ENCODE data around the gene TMEM181. TPM values are rescaled to one million over a fixed set of nuclear protein-coding genes. Genes with fewer than 3 reads are reported as not detected.
"Not testable (repeated sequence)": the region's sequence is repeated elsewhere in the genome, so short reads cannot be mapped to it uniquely, and the experiment has no call there.

TMEM181 gene
- polyA plus RNA-seq, 1 donor = 38.5 TPM

DNA sequence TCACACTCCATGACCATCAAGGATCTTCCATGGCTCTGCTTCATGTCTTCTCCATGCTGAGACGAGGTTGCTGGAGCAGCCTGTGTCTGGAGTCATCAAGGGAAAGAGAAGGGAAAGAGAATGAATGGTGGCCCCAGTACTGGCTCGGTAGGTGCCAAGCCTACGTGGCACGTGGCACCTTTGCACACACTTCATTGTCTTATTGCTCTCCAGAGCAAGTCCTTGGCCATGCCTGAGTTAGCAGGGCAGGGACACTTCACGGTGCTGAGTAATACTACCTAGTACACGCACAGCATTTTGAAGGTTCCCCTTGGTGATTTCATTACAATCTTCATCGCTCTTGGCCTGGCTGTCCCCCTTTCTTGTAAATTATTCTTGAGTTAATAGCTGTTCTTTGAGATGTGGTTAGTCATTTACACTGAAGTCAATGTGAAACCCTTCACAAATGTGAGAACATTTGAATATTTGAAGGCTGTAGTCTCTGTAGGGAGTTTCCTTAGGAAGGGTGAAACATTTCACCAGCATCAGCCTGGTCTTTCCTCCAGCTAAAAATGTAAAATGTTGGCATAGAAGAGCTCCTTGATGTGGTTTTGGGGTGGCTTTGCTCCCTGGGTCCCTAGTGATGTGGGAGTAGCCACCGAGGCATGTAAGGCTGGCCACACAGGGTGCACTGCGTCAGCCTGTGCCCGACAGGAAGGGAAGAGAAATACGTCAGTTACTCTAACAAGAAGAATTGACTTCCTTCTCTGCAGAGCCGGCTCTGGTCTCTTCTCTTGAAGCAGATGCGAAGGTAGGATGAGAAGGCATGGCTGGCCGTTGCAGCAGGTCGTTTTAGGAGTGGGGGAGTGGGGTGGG, 89.6 kb downstream of the TMEM181 start, which contains the start of gene SYTL3:
Gene SYTL3, plus strand, starts transcription at position 766 of the 855 bp plus-strand sequence. CDS start 13,215 bp downstream, outside the sequence.
- H3K36me3 ChIP-seq (ENCODE audit: control insufficient read depth, insufficient read depth, low read length) = no peaks in the 10 kb centered on the region
- H3K4me3 ChIP-seq (ENCODE audit: low read length) = no peak within 1 kb of the TSS
- H3K27me3 ChIP-seq (ENCODE audit: control insufficient read depth, insufficient read depth, low read length) = no peaks in the 10 kb centered on the region
- H3K27ac ChIP-seq (ENCODE audit: low read length) = no peak within 1 kb of the TSS
- H3K9me3 ChIP-seq (ENCODE audit: control insufficient read depth, low read depth, low read length) = no peaks in the 10 kb centered on the region
- peaks cover 12% of the 10 kb centered on the region for H3K4me1 ChIP-seq (ENCODE audit: control insufficient read depth, insufficient read depth, low read length)
- WGBS (ENCODE audit: insufficient coverage, low lambda C conversion rate) = 74% methylated on average over 5 of the region's 15 CpGs
- DNase-seq = peak in 1 of 2 donors; percentile 18

DNA sequence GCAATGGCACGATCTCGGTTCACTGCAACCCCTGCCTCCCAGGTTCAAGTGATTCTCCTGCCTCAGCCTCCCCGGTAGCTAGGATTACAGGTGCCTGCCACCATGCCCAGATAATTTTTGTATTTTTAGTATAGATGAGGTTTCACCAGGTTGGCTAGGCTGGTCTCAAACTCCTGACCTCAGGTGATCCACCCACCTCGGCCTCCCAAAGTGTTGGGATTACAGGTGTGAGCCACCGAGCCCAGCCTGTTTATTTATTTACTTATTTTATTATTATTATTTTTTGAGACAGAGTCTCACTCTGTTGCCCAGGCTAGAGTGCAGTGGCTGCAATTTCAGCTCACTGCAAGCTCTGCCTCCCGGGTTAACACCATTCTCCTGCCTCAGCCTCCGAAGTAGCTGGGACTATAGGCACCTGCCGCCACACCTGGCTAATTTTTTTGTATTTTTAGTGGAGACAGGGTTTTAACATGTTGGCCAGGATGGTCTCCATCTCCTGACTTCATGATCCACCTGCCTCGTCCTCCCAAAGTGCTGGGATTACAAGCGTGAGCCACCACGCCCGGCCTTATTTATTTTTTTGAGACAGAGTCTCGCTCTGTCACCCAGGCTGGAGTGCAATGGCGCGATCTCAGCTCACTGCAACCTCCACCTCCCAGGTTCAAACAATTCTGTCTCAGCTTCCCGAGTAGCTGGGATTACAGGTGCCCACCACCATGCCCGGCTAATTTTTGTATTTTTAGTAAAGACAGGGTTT, 92.3 kb downstream of the TMEM181 start:
- not testable (repeated sequence) for H3K4me3 ChIP-seq (ENCODE audit: low read length); H3K27ac ChIP-seq (ENCODE audit: low read length); H3K36me3 ChIP-seq (ENCODE audit: control insufficient read depth, insufficient read depth, low read length); H3K4me1 ChIP-seq (ENCODE audit: control insufficient read depth, insufficient read depth, low read length); H3K27me3 ChIP-seq (ENCODE audit: control insufficient read depth, insufficient read depth, low read length); DNase-seq; H3K9me3 ChIP-seq (ENCODE audit: control insufficient read depth, low read depth, low read length)
- no CpG with 5 or more reads among the region's 17 CpGs for WGBS (ENCODE audit: insufficient coverage, low lambda C conversion rate)

DNA sequence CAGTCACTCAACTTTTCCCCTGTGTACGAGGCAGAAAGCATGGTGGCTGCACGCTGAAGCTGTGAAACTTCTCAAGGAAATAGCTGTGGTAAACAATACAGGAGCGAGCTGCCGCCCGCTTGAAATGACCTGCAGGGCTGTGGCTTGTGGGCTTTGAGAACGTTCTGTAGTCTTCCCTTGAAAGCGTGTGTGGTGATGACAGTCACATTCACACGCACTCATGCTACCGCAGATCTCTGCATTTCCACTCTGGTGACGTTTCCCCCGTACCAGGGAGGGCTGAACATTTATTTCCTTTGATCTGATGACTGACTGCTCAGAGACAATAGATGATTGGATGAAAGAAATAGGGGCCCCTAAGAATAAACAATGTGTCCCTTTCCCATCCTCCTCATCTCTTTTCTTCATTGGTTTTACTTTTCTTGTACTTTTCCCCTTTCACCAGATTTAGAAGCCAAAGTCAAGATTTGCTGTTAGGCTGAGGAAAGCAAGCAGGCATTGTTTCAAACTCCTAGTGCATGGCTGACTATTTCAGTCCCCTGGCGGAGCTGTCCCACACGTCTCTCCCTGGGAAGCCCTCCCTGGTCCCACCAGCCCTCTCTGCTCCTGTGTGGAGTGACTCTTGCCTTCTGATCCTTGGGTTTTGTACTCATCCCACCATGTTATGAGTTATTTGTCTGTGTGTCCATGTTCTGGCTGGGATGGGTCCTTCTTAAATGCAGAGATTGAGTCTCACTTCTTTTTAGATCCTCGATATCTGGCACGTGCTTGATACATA, 93.9 kb downstream of the TMEM181 start:
- Histone ChIP-seq H3K9me3 (ENCODE audit: control insufficient read depth, low read depth, low read length) (no peaks in the 10 kb centered on the region), H3K4me1 (ENCODE audit: control insufficient read depth, insufficient read depth, low read length) (peaks cover 6% of the 10 kb centered on the region), H3K27ac (ENCODE audit: low read length) (no peak overlapping the region), H3K27me3 (ENCODE audit: control insufficient read depth, insufficient read depth, low read length) (no peaks in the 10 kb centered on the region), H3K36me3 (ENCODE audit: control insufficient read depth, insufficient read depth, low read length) (no peaks in the 10 kb centered on the region), H3K4me3 (ENCODE audit: low read length) (no peak overlapping the region)
- WGBS (ENCODE audit: insufficient coverage, low lambda C conversion rate) = 73% methylated on average over 5 of the region's 15 CpGs
- DNase-seq = peak in 1 of 2 donors; percentile 47

DNA sequence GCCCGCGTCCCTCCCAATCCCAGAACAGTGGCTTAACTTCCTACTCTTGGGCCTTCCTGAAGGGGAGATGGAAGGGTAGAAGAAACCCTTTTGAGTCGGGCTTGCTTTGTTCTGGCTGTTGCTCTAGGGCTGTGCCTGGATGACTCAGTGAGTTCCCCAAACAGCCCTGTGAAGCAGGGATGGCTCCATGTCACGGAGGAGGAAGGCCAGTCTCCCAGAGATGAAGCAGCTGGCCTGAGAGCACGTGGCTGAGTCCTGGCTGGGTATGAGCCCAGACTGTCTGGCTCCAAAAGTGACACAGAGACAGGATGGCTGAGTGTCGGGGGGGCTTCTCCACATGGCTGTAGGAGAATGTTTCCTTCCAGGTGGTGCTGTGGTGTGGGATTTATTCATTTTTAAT, 94.6 kb downstream of the TMEM181 start:
- Histone ChIP-seq H3K27me3 (ENCODE audit: control insufficient read depth, insufficient read depth, low read length) (no peaks in the 10 kb centered on the region), H3K9me3 (ENCODE audit: control insufficient read depth, low read depth, low read length) (no peaks in the 10 kb centered on the region), H3K4me3 (ENCODE audit: low read length) (no peak overlapping the region), H3K4me1 (ENCODE audit: control insufficient read depth, insufficient read depth, low read length) (peaks cover 6% of the 10 kb centered on the region), H3K36me3 (ENCODE audit: control insufficient read depth, insufficient read depth, low read length) (no peaks in the 10 kb centered on the region), H3K27ac (ENCODE audit: low read length) (no peak overlapping the region)
- peak in 1 of 2 donors; percentile 28 for DNase-seq
- no CpG with 5 or more reads among the region's 6 CpGs for WGBS (ENCODE audit: insufficient coverage, low lambda C conversion rate)

DNA sequence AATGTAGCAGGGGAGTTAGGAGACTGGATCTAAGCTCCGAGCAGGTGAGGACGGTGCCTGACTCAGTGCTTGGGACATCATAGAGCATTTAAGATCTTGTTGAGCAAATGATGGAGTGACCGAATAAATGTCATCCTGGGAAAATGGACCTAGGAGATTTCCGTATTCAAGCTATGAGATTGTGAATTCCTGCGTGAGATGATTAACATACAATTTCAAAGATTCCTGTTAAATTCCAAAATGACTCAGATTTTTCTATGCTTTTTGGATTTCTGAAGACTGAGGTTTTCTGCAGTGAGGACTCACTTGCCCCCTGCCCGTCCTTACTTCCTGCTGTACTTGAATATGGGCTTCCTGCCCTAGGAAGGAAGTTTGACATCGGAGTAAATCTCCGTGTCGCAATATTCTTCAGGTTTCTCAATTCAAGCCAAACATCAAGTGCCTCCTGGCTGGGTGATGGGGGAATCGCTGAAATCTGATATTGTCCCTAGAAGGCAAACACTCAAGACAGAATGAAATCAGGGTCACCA, 95.1 kb downstream of the TMEM181 start:
- no peaks in the 10 kb centered on the region for H3K27me3 ChIP-seq (ENCODE audit: control insufficient read depth, insufficient read depth, low read length)
- no peak overlapping the region for H3K27ac ChIP-seq (ENCODE audit: low read length)
- H3K4me3 ChIP-seq (ENCODE audit: low read length) = no peak overlapping the region
- H3K4me1 ChIP-seq (ENCODE audit: control insufficient read depth, insufficient read depth, low read length) = peaks cover 11% of the 10 kb centered on the region
- 100% methylated on average over 2 of the region's 10 CpGs for WGBS (ENCODE audit: insufficient coverage, low lambda C conversion rate)
- no peak for DNase-seq
- no peaks in the 10 kb centered on the region for H3K36me3 ChIP-seq (ENCODE audit: control insufficient read depth, insufficient read depth, low read length)
- no peaks in the 10 kb centered on the region for H3K9me3 ChIP-seq (ENCODE audit: control insufficient read depth, low read depth, low read length)

DNA sequence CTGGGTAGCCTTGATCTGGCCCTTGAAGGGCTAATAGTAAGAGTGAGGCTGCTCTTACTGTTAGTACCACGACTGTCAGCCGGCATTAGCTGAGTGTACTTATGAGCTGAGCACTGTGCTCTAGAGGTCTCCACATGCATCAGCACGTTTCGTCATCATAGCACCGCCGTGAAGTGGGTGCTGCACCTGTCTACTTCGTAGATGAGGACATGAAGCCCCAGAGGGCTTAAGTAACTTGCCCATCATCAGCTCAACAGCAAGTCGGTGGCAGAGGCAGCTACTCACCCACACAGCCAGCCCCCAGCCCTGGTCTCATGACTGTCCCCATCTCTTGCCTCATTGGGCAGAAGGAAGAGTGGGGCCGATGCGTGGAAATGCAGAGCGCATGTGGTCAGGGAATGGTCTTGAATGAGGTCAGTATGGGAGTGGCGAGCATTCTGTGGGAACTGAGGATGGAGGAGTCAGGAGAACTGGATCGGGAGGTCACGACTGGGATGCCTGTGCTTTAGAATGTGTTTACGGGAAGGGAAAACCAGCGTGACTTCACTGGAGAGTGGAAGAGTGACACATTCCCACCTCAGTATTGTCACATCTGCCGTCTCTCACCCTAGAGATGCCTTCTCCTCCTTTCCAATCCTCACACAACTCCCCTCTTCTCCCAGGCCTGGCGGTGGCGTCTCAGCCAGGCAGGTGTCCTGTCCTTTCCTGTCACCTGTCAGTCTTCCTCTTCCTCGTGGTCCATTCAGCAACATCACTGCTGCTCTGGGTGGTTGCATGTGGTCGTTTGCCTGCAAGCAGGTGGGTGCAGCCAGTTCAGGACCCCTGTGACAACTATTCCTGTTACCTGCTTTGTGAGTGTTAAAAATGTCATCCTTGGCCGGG, 95.9 kb downstream of the TMEM181 start:
- H3K36me3 ChIP-seq (ENCODE audit: control insufficient read depth, insufficient read depth, low read length) = no peaks in the 10 kb centered on the region
- H3K27ac ChIP-seq (ENCODE audit: low read length) = no peak overlapping the region
- H3K4me1 ChIP-seq (ENCODE audit: control insufficient read depth, insufficient read depth, low read length) = peaks cover 11% of the 10 kb centered on the region
- no peaks in the 10 kb centered on the region for H3K9me3 ChIP-seq (ENCODE audit: control insufficient read depth, low read depth, low read length)
- DNase-seq = no peak
- 100% methylated on average over 4 of the region's 22 CpGs for WGBS (ENCODE audit: insufficient coverage, low lambda C conversion rate)
- H3K4me3 ChIP-seq (ENCODE audit: low read length) = no peak overlapping the region
- H3K27me3 ChIP-seq (ENCODE audit: control insufficient read depth, insufficient read depth, low read length) = no peaks in the 10 kb centered on the region

DNA sequence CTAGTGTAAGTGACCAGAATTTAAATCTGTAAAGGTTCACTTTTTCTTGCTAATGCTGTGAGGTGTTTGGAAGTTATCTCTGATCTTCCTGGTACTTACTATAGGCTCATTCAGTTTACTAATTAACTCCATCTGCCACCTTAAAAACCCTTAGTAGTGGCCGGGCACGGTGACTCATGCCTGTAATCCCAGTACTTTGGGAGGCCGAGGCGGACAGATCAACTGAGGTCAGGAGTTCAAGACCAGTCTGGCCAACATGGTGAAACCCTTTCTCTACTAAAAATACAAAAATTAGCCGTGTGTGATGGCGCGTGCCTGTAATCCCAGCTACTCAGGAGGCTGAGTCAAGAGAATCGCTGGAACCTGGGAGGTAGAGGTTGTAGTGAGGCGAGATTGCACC, 97.1 kb downstream of the TMEM181 start:
- not testable (repeated sequence) for H3K27ac ChIP-seq (ENCODE audit: low read length); H3K4me3 ChIP-seq (ENCODE audit: low read length); H3K9me3 ChIP-seq (ENCODE audit: control insufficient read depth, low read depth, low read length); H3K36me3 ChIP-seq (ENCODE audit: control insufficient read depth, insufficient read depth, low read length); H3K27me3 ChIP-seq (ENCODE audit: control insufficient read depth, insufficient read depth, low read length)
- H3K4me1 ChIP-seq (ENCODE audit: control insufficient read depth, insufficient read depth, low read length) = peaks cover 11% of the 10 kb centered on the region
- peak; percentile 50 to 69 for DNase-seq
- 80% methylated on average over 1 of the region's 9 CpGs for WGBS (ENCODE audit: insufficient coverage, low lambda C conversion rate)

DNA sequence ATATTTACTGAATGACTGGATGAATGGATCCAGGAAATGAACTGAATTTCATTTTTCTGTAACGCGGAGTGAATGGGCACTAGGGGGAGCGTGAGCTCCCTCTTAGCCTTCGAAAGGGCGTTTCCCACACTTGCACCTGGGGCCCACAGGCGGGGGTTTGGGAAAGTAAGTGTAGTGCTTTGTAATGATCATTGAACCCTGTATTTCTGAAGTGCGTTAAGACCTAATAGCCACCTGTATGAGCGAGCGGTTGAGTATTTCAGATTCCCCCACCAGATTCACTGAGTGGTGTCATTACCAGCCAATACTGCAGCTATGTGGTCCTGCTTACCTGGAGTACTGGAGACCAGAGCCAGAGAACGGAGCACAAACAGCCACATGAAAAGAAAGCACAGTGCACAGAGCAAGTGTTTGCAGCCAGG, 100.5 kb downstream of the TMEM181 start:
- DNase-seq = peak; percentile 55 to 78
- H3K4me1 ChIP-seq (ENCODE audit: control insufficient read depth, insufficient read depth, low read length) = peaks cover 11% of the 10 kb centered on the region
- no peak overlapping the region for H3K4me3 ChIP-seq (ENCODE audit: low read length)
- no peaks in the 10 kb centered on the region for H3K27me3 ChIP-seq (ENCODE audit: control insufficient read depth, insufficient read depth, low read length)
- H3K27ac ChIP-seq (ENCODE audit: low read length) = no peak overlapping the region
- no CpG with 5 or more reads among the region's 10 CpGs for WGBS (ENCODE audit: insufficient coverage, low lambda C conversion rate)
- no peaks in the 10 kb centered on the region for H3K9me3 ChIP-seq (ENCODE audit: control insufficient read depth, low read depth, low read length)
- no peaks in the 10 kb centered on the region for H3K36me3 ChIP-seq (ENCODE audit: control insufficient read depth, insufficient read depth, low read length)

DNA sequence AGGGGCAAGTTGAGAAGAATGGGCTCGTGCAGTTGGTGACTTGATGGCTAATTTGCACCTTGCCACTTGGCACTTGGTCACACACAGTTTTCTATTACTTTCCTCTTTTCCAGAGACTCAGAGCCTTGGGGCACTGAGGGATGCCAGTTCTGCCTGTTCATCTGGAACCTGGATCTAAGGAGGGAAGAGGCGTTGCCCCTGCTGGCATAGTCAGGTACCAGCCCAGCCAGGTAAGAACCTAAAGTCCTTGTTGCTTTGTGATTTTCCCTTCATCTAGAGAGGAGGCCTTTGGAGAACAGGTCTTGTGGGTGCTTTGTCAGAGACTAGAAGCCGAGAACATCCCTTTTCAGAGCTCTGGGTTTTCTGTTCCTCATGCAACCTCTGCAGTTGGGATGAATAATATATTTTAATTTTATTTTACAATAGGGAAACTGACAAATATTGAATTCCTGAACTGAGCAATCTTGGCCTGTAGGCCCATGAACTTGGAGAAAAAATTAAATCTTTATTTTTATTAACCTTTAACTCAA, 101.3 kb downstream of the TMEM181 start:
- WGBS (ENCODE audit: insufficient coverage, low lambda C conversion rate) = no CpG with 5 or more reads among the region's 3 CpGs

More for the DNA sequence above, 101.3 kb downstream of the TMEM181 start:
- H3K9me3 ChIP-seq (ENCODE audit: control insufficient read depth, low read depth, low read length) = no peaks in the 10 kb centered on the region
- H3K4me3 ChIP-seq (ENCODE audit: low read length) = no peak overlapping the region
- H3K4me1 ChIP-seq (ENCODE audit: control insufficient read depth, insufficient read depth, low read length) = peaks cover 11% of the 10 kb centered on the region
- DNase-seq = no peak
- H3K36me3 ChIP-seq (ENCODE audit: control insufficient read depth, insufficient read depth, low read length) = no peaks in the 10 kb centered on the region
- no peaks in the 10 kb centered on the region for H3K27me3 ChIP-seq (ENCODE audit: control insufficient read depth, insufficient read depth, low read length)
- H3K27ac ChIP-seq (ENCODE audit: low read length) = no peak overlapping the region
